DND-41 (cell line): ENCODE data around the gene MRPL49.

ENCODE experiments used
- ATAC-seq: fragments of 200-7000 bp; cut with Tn5 transposase; 3 replicates; pipeline ENCODE4 v1.9.1; 2021; ENCODE audit warnings: low read depth; ENCODE audit not compliant: insufficient read depth
- DNase-seq: peaks from one replicate; pipeline ENCODE4 v3.0.0-alpha.2; 2020
- H2AFZ ChIP-seq: 2 replicates; pipeline ENCODE4 v1.6.0; 2012; ENCODE audit warnings: low read depth, low read length
- H3K27ac ChIP-seq: 2 replicates; pipeline ENCODE4 v1.5.1; 2012; ENCODE audit warnings: low read length, inconsistent platforms
- H3K27me3 ChIP-seq: fragments of 200-600 bp; sonication (generic); 2 replicates; pipeline ENCODE4 v1.6.0; 2012; ENCODE audit warnings: low read length, mild to moderate bottlenecking, inconsistent platforms; ENCODE audit not compliant: insufficient read depth, poor library complexity
- H3K36me3 ChIP-seq: 2 replicates; pipeline ENCODE4 v1.5.1; 2012; ENCODE audit warnings: low read length, inconsistent platforms; ENCODE audit not compliant: insufficient read depth
- H3K4me1 ChIP-seq: 2 replicates; pipeline ENCODE4 v1.5.1; 2012; ENCODE audit warnings: mild to moderate bottlenecking, low read length; ENCODE audit not compliant: insufficient read depth
- H3K4me2 ChIP-seq: 2 replicates; pipeline ENCODE4 v1.6.0; 2012; ENCODE audit warnings: mild to moderate bottlenecking, moderate library complexity, low read length, inconsistent platforms; ENCODE audit not compliant: insufficient read depth
- H3K4me3 ChIP-seq, 2 experiments: fragments of 200-600 bp in 1 of 2; shearing (Covaris generic) in 1 of 2; 2 replicates each; pipeline ENCODE4 v1.5.1; 2012 to 2016; ENCODE audit warnings: inconsistent platforms in 2 of 2, low read length in 2 of 2, mild to moderate bottlenecking in 2 of 2, low read depth in 1 of 2, moderate library complexity in 1 of 2
- H3K79me2 ChIP-seq: 2 replicates; pipeline ENCODE4 v1.6.0; 2012; ENCODE audit warnings: low read length, inconsistent platforms; ENCODE audit not compliant: insufficient read depth
- H3K9ac ChIP-seq: 2 replicates; pipeline ENCODE4 v1.6.0; 2012; ENCODE audit warnings: low read depth, mild to moderate bottlenecking, inconsistent platforms, low read length, moderate library complexity
- H3K9me3 ChIP-seq: 2 replicates; pipeline ENCODE4 v1.5.1; 2012; ENCODE audit warnings: low read length, moderate library complexity, mild to moderate bottlenecking, inconsistent platforms; ENCODE audit not compliant: insufficient read depth, severe bottlenecking
- H4K20me1 ChIP-seq: 2 replicates; pipeline ENCODE4 v1.6.0; 2012; ENCODE audit warnings: low read length; ENCODE audit not compliant: insufficient read depth
- EZH2 ChIP-seq: IDR thresholded peaks from 3 replicates; pipeline ENCODE4 v1.6.1; 2012; ENCODE audit warnings: borderline replicate concordance, low read depth, mild to moderate bottlenecking, moderate library complexity, low read length, inconsistent platforms; ENCODE audit not compliant: severe bottlenecking
- TF ChIP-seq, protein P1 (sequence below): IDR thresholded peaks from 2 replicates; pipeline ENCODE4 v1.5.1; 2012; ENCODE audit warnings: borderline replicate concordance, low read length, moderate library complexity, mild to moderate bottlenecking; ENCODE audit not compliant: poor library complexity, severe bottlenecking; ENCODE audit errors: extremely low read depth

MRPL49 gene

DNA sequence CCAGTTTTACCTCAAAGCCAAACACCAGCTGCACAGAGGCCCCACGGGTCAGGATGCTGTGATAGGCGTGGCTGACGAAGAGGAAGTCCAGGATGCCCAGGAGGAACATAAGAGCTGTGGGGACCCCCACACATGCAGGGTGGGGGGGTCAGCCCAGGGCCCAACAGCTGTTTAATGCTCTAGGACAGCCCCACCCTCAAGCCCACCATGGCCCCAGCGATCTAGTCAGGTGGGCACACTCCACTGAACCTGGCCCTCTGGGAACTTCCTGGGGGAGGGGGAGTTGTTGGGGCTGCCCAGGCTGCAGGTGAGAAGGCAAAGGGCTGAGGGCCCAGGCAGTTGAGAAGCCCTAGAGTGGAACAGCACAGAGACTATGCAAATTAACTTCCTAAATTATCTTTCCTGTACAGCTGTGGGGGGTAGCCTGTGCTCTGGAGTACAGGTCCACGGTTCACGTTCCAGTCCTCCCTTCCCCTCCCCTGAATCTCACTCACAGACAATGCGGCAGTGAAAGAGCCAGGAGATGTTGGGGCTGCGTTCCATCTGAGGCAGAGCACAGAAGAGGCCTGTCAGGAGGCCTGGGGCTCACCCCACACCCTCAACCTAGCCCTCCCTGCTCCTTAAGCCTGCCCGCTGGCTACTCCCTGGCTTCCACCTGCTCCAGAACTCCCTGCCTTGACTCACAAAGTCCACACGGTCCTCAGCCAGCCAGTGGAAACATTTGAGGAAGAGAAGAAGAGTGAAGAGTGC is 10.3 kb downstream of the MRPL49 start:
- TF ChIP-seq, protein P1, sequence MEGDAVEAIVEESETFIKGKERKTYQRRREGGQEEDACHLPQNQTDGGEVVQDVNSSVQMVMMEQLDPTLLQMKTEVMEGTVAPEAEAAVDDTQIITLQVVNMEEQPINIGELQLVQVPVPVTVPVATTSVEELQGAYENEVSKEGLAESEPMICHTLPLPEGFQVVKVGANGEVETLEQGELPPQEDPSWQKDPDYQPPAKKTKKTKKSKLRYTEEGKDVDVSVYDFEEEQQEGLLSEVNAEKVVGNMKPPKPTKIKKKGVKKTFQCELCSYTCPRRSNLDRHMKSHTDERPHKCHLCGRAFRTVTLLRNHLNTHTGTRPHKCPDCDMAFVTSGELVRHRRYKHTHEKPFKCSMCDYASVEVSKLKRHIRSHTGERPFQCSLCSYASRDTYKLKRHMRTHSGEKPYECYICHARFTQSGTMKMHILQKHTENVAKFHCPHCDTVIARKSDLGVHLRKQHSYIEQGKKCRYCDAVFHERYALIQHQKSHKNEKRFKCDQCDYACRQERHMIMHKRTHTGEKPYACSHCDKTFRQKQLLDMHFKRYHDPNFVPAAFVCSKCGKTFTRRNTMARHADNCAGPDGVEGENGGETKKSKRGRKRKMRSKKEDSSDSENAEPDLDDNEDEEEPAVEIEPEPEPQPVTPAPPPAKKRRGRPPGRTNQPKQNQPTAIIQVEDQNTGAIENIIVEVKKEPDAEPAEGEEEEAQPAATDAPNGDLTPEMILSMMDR, result no peak
- TF ChIP-seq EZH2, result no peak
- Histone ChIP-seq H3K4me1 (peaks cover 29% of the 10 kb centered on the region), H2AFZ (no peak overlapping the region), H3K9me3 (no peaks in the 10 kb centered on the region), H4K20me1 (peaks cover 21% of the 10 kb centered on the region), H3K79me2 (peaks cover 26% of the 10 kb centered on the region), H3K27ac (no peak overlapping the region), H3K27me3 (no peaks in the 10 kb centered on the region), H3K36me3 (peaks cover 56% of the 10 kb centered on the region), H3K4me3 (peak overlapping the region in 1 of 2 experiments; percentile 86; a peak in 3 of 4 replicates), H3K4me2 (peak overlapping the region; percentile 83), H3K9ac (peak overlapping the region; percentile 82; the same call in 1 of the 2 replicates)
- DNase-seq, result no peak
- ATAC-seq, result no peak

DNA sequence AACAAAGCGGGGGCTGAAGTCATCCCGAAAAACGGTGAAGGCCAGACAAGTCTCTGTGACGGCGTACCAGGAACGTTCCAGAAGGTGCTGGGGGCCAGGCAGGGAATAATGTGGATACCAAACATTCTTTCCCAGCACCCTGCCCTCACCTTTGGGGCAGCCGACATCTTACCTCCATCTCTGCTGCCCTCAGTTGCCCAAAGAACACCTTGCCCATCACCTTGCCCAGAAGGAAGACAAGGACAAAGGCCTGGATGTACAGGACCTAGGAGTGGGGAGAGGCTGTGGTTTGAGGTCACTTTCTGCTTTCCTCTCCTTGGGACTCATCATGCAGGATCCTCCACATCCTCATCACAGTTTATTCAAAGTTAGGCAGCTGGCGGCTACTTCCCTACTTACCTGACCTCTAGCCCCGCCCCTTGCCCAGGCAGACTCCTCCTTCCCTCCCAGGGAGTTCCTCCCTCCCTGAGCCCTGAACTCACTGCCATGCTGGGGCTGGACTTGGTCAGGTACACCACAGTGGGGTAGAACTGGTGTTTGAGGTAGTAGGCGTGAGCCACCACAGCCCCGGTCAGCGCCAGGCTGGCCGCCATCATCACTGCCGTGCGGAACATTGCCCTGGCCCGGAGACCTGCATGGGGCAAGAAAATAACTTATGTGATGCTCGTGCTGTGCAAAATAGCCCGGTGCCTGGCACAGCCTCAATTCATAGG is 11.0 kb downstream of the MRPL49 start:
- peaks cover 21% of the 10 kb centered on the region for H4K20me1 ChIP-seq
- ATAC-seq, result no peak

DNA sequence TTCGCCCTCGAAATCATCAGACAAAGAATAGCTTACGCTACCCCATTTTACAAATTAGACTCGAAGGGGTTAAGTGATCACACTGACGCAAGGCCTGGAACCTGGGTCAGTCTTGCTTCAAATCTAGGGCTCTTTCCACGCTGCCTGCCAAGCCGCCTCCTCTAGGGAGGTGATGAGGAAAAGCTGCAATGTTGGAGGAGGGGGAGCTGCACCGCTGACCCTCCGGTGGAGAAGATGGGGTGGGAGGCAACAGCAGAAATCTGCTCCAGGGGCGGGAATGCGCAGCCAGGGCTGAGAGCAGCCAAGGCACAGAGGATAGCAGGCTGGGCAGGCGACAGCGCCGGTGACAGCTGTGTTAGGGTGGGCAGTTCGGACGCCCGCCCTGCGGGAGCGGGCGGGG is 11.6 kb downstream of the MRPL49 start:
- peak overlapping the region; percentile 71 to 86 for H3K4me3 ChIP-seq
- peaks cover 43% of the 10 kb centered on the region for H3K36me3 ChIP-seq
- peak overlapping the region; percentile 100 for H3K27ac ChIP-seq
- peaks cover 29% of the 10 kb centered on the region for H3K4me1 ChIP-seq
- TF ChIP-seq, protein P1, result no peak
- TF ChIP-seq EZH2, result no peak
- no peaks in the 10 kb centered on the region for H3K27me3 ChIP-seq
- ATAC-seq (no peak), DNase-seq (no peak)
- peak overlapping the region; percentile 82 for H3K9ac ChIP-seq
- no peaks in the 10 kb centered on the region for H3K9me3 ChIP-seq
- peak overlapping the region; percentile 96 for H2AFZ ChIP-seq
- peak overlapping the region; percentile 83 for H3K4me2 ChIP-seq
- peaks cover 20% of the 10 kb centered on the region for H4K20me1 ChIP-seq
- H3K79me2 ChIP-seq, result peaks cover 26% of the 10 kb centered on the region

More for the DNA sequence above, 11.0 kb downstream of the MRPL49 start:
- TF ChIP-seq, protein P1, result no peak
- no peak for TF ChIP-seq EZH2
- Histone ChIP-seq H3K27me3 (no peaks in the 10 kb centered on the region), H3K9me3 (no peaks in the 10 kb centered on the region), H3K4me2 (peak overlapping the region; percentile 83), H3K79me2 (peaks cover 26% of the 10 kb centered on the region), H3K27ac (peak overlapping the region; percentile 100), H3K9ac (peak overlapping the region; percentile 82), H2AFZ (no peak overlapping the region), H3K4me3 (peak overlapping the region; percentile 71 to 86; a peak in 3 of 4 replicates), H3K36me3 (peaks cover 49% of the 10 kb centered on the region), H3K4me1 (peaks cover 29% of the 10 kb centered on the region)
- DNase-seq, result no peak
